ENCODE results near the gene TRAM2. TPM values are rescaled to one million over a fixed set of nuclear protein-coding genes. Genes with fewer than 3 reads are reported as not detected.
"Not testable (repeated sequence)": the region's sequence is repeated elsewhere in the genome, so short reads cannot be mapped to it uniquely, and the experiment has no call there.

The TRAM2 gene
- total RNA-seq, 2 donors from 2014 or later = 16.9 to 20.5 TPM

GRCh38 chr6:52474173-52474572, 102.7 kb downstream of the TRAM2 start:
- peaks cover 4% of the 10 kb centered on the region for H3K36me3 Mint-ChIP-seq (ENCODE audit: low read depth)
- H3K9me3 ChIP-seq (ENCODE audit: control insufficient read depth, low read length) = no peaks in the 10 kb centered on the region
- no peak overlapping the region for H3K4me3 Mint-ChIP-seq
- no peaks in the 10 kb centered on the region for H3K27me3 ChIP-seq (ENCODE audit: control insufficient read depth, insufficient read depth, low read length, poor library complexity, severe bottlenecking)
- peaks cover 6% of the 10 kb centered on the region for H3K4me1 Mint-ChIP-seq
- no peaks in the 10 kb centered on the region for H3K9me3 Mint-ChIP-seq
- H3K27me3 Mint-ChIP-seq (ENCODE audit: insufficient read depth) = no peaks in the 10 kb centered on the region
- DNase-seq = no peak
- no peak for TF ChIP-seq CTCF (conservative IDR thresholded peaks at IDR 0.05)
- no peaks in the 10 kb centered on the region for H3K4me1 ChIP-seq (ENCODE audit: control insufficient read depth, insufficient read depth, low read length)
- no peak overlapping the region for H3K9ac ChIP-seq (ENCODE audit: extremely low read depth, low read length, poor library complexity, severe bottlenecking)
- no peak overlapping the region for H3K27ac ChIP-seq (ENCODE audit: low read depth, low read length)
- no peak overlapping the region for H3K4me3 ChIP-seq (ENCODE audit: low read length)
- WGBS, 2 experiments (ENCODE audit: insufficient coverage in 1 of 2, insufficient read length in 1 of 2) = 91 to 100% methylated on average over 1 to 3 of the region's 4 CpGs
- H3K27ac Mint-ChIP-seq = no peak overlapping the region
- H3K36me3 ChIP-seq (ENCODE audit: control insufficient read depth, insufficient read depth, low read length) = no peaks in the 10 kb centered on the region

- H3K9me3 Mint-ChIP-seq; H3K9ac ChIP-seq (ENCODE audit: extremely low read depth, low read length, poor library complexity, severe bottlenecking); H3K4me3 Mint-ChIP-seq; H3K9me3 ChIP-seq (ENCODE audit: control insufficient read depth, low read length); H3K4me1 ChIP-seq (ENCODE audit: control insufficient read depth, insufficient read depth, low read length); H3K27me3 Mint-ChIP-seq (ENCODE audit: insufficient read depth); H3K27me3 ChIP-seq (ENCODE audit: control insufficient read depth, insufficient read depth, low read length, poor library complexity, severe bottlenecking); H3K36me3 ChIP-seq (ENCODE audit: control insufficient read depth, insufficient read depth, low read length); H3K27ac Mint-ChIP-seq; H3K27ac ChIP-seq (ENCODE audit: low read depth, low read length); H3K4me3 ChIP-seq (ENCODE audit: low read length); H3K36me3 Mint-ChIP-seq (ENCODE audit: low read depth); H3K4me1 Mint-ChIP-seq; DNase-seq: not testable (repeated sequence)
- 85% methylated on average over 2 of the region's 2 CpGs; no CpG with 5 or more reads in 1 of the 2 experiments for WGBS, 2 experiments (ENCODE audit: insufficient coverage in 1 of 2, insufficient read length in 1 of 2)
Observed at GRCh38 chr6:52461194-52461593, 115.7 kb downstream of the TRAM2 start.

- Histone ChIP-seq H3K27ac (ENCODE audit: low read depth, low read length) (no peak overlapping the region), H3K9ac (ENCODE audit: extremely low read depth, low read length, poor library complexity, severe bottlenecking) (no peak overlapping the region), H3K4me1 (ENCODE audit: control insufficient read depth, insufficient read depth, low read length) (no peaks in the 10 kb centered on the region), H3K27me3 (ENCODE audit: control insufficient read depth, insufficient read depth, low read length, poor library complexity, severe bottlenecking) (no peaks in the 10 kb centered on the region), H3K4me3 (ENCODE audit: low read length) (no peak overlapping the region), H3K9me3 (ENCODE audit: control insufficient read depth, low read length) (no peaks in the 10 kb centered on the region), H3K36me3 (ENCODE audit: control insufficient read depth, insufficient read depth, low read length) (peaks cover 3% of the 10 kb centered on the region)
- no peaks in the 10 kb centered on the region for H3K27me3 Mint-ChIP-seq (ENCODE audit: insufficient read depth)
- TF ChIP-seq CTCF (conservative IDR thresholded peaks at IDR 0.05) = no peak
- WGBS, 2 experiments (ENCODE audit: insufficient coverage in 1 of 2, insufficient read length in 1 of 2) = 82 to 84% methylated on average over 2 of the region's 2 CpGs
- H3K36me3 Mint-ChIP-seq (ENCODE audit: low read depth) = peaks cover 14% of the 10 kb centered on the region
- H3K4me1 Mint-ChIP-seq = no peaks in the 10 kb centered on the region
- DNase-seq = no peak
- no peak overlapping the region for H3K4me3 Mint-ChIP-seq
- H3K9me3 Mint-ChIP-seq = peaks cover 4% of the 10 kb centered on the region
- H3K27ac Mint-ChIP-seq = no peak overlapping the region
Observed at GRCh38 chr6:52457096-52457495, 119.8 kb downstream of the TRAM2 start.

GRCh38 chr6:52454556-52454955, 122.3 kb downstream of the TRAM2 start:
- Histone ChIP-seq H3K27me3 (ENCODE audit: control insufficient read depth, insufficient read depth, low read length, poor library complexity, severe bottlenecking) (no peaks in the 10 kb centered on the region), H3K27ac (ENCODE audit: low read depth, low read length) (no peak overlapping the region), H3K4me3 (ENCODE audit: low read length) (no peak overlapping the region), H3K9me3 (ENCODE audit: control insufficient read depth, low read length) (peaks cover 12% of the 10 kb centered on the region), H3K9ac (ENCODE audit: extremely low read depth, low read length, poor library complexity, severe bottlenecking) (no peak overlapping the region), H3K4me1 (ENCODE audit: control insufficient read depth, insufficient read depth, low read length) (no peaks in the 10 kb centered on the region), H3K36me3 (ENCODE audit: control insufficient read depth, insufficient read depth, low read length) (no peaks in the 10 kb centered on the region)
- no peaks in the 10 kb centered on the region for H3K4me1 Mint-ChIP-seq
- no peaks in the 10 kb centered on the region for H3K27me3 Mint-ChIP-seq (ENCODE audit: insufficient read depth)
- DNase-seq = no peak
- WGBS, 2 experiments (ENCODE audit: insufficient coverage in 1 of 2, insufficient read length in 1 of 2) = 57 to 93% methylated on average over 2 of the region's 2 CpGs
- TF ChIP-seq CTCF (conservative IDR thresholded peaks at IDR 0.05) = no peak
- peaks cover 14% of the 10 kb centered on the region for H3K9me3 Mint-ChIP-seq
- peaks cover 33% of the 10 kb centered on the region for H3K36me3 Mint-ChIP-seq (ENCODE audit: low read depth)
- H3K27ac Mint-ChIP-seq = no peak overlapping the region
- H3K4me3 Mint-ChIP-seq = no peak overlapping the region
